ENCODE measurements around the gene LIG3.
A peak's percentile ranks its signal among the peaks of the same experiment; 100 is the strongest.
"Not testable (repeated sequence)": the region's sequence is repeated elsewhere in the genome, so short reads cannot be mapped to it uniquely, and the experiment has no call there.

LIG3 gene

DNA sequence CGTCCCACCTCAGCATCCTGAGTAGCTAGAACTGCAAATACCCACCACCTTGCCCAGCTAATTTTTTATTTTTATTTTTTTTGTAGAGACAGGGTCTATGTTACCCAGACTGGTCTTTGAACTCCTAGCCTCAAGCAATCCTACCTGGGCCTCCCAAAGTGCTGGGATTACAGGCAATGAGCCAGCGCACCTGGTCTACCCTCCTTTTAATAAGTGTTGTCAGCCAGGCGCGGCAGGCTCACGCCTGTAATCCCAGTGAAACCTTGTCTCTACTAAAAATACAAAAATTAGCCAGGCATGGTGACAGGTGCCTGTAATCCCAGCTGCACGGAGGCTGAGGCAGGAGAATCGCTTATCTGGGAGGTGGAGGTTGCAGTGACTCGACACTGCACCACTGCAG lies 63.9 kb downstream of the LIG3 start:
- no peak for DNase-seq

DNA sequence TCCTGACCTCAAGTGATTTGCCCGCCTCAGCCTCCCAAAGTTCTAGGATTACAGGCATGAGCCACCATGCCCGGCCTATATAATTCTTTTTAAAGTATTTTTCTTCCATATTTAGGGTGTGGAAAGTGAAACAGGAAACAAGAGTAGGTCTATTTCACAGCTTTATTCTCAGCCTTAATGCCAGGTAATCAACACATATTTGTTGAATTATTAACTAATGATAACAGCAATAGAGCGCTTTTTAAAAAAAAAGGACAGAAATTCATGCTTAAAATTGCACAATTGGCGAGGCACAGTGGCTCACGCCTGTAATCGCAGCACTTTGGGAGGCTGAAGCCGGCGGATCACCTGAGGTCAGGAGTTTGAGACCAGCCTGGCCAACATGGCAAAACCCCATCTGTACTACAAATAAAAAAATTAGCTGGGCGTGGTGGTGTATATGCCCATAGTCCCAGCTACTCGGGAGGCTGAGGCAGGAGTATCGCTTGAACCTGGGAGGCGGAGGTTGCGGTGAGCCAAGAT lies 65.2 kb downstream of the LIG3 start:
- DNase-seq, result not testable (repeated sequence)

DNA sequence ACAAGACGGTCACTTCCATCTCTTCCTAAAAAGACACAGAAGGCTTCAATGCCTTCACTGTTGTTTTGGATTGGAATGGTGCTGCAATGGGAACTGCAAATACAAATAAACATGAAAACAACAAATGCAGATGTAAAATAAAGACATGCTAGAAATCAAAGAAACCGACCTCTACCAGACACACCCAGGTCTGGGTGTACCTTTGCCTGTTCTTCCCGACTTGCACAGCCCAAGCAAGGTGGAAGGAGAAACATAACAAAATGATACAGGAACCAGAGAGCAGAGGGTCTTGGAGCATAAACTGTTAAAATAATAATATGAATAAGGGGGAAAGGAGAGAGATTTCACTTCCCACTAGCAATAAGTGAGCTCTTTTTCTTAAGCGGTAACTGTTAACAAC lies 65.9 kb downstream of the LIG3 start:
- DNase-seq, result no peak

DNA sequence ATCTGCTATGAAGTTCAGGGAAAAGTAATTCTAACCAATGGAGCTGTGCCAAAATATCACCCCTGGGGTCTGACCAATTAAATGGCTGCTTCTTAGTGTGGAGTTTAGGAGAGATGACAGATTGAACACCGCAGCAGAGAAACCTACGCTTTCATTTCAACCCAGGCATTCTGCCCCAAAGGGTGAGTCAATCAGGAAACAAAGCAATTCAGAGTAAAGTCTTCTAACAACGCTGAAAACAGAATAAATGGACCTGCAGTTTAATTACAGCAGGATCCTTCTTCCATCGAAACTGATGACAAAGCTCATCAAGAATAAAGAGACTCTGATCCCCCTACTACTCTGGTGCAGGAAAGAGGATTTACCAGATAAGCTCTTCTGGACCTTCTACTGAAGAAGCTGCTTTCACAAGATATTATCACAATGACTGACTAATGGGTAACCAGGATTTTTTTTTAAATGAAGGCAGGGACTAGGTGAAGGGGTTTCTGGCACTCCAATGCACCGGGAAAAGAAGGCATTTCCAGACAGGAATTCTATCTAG lies 66.5 kb downstream of the LIG3 start:
- DNase-seq, result peak in 4 of 5 experiments; percentile 26 to 92 (median 51)

DNA sequence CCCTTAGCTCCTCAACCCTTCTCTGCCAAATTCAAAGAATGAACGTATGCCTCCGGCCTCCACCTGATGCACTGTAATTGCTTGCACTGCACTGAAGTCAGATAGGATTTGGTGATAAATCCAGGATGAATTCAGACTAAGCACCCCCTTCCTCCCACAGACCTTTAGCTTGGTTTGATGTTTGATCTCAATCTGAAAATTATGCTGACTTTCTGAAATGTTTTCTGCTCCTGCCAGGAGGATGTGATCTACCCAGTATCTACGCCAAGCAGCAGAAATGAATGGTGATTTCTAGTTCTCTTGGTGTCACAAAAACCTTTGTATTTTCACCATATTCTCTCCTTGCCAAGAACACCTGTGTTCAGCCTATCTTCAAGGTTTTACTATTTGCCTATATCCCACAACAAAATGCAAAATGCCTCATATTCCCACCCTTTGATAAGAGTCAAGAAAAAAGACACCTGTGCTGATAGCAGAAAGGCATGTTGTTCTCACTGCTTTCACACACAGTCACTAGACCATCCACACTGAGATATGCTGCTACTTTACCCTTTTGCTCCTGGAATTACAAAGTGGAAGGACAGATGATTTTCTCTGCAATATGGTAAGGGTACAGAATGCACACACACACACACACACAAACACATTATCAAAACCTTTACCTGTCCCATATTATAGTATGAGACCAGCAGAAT lies 68.5 kb downstream of the LIG3 start:
- DNase-seq, result peak in 1 of 5 experiments; percentile 62

DNA sequence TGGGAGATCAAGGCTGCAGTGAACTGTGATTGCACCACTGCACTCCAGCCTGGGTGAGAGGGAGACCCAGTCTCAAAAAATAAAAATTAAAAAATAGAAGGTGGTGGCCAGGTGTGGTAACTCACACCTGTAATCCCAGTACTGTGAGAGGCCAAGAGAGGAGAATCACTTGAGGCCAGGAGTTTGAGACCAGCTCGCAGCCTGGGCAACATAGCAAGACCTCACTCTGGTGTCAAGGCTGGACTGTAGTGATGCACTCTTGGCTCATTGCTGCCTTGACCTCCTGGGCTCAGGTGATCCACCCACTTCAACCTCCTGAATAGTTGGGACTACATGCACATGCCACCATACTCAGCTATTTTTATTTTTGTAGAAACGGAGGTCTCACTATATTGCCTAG lies 69.9 kb downstream of the LIG3 start:
- DNase-seq, result no peak

DNA sequence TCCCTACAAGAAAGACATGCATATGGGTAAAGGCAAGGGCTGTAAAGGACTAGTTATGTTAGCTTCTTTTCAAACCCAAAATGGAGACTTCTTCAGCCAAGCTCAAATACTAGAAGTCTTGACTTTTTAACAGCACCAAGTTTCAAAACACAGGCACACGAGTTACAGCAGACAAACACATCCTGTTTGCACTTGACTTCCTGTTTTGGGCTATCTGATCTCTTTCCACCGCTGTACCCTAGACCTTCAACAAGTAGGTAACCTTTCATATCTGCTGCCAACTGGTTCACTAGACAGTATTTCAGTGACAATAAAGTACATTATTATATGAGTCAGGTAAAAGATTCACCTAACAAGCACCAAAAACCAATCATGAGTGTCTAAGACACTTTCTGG lies 70.9 kb downstream of the LIG3 start:
- DNase-seq, result peak in 3 of 5 experiments; percentile 14 to 96 (median 69)

DNA sequence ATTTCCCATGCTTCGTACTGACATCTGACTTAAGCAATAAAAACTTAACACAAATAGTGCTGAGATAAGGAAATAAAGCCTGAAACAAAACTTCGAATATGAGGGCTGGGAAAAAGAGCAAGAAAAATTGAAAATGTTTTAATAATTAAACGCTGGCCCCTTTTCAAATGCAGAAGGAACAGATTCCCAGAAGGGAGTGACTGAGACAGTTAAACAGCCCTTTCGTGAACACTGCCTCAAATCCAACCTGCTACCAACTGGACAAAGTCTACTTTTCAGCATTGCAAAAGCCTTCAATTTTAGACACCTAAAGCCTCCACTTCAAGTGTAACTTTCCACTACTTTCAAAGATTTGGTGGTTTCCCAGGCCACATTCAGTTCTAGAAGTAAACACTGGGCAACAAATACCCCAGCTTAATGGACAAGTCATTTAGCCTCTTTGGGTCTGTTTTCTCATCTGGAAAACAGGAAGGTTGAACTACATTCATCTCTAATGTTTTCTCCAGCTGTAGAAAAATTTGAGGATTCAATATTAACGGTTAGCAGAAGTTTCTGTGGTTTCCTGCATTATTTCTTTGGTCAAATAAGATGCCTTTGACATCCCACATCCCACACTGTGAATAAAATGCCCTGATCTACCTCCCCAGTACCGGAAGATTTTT lies 71.4 kb downstream of the LIG3 start:
- DNase-seq, result peak in 2 of 5 experiments; percentile 12 to 61

DNA sequence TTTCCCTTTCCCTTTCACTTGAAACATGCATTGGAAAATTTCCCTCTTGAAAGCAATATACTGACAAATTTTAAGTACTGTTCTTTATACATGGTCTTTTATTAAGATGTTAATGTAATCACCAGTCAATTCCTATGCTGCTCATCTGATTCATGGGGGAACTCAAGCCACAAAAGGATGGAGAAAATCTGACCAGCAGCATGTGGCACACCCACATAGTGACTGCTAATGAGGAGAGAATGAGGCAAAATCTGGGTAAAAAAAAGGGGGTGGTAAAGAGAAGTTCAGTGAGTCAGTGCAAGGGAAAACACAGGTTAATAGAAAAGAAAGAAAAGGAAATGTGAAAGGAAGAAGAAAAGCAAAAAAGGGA lies 71.9 kb downstream of the LIG3 start:
- DNase-seq, result no peak

DNA sequence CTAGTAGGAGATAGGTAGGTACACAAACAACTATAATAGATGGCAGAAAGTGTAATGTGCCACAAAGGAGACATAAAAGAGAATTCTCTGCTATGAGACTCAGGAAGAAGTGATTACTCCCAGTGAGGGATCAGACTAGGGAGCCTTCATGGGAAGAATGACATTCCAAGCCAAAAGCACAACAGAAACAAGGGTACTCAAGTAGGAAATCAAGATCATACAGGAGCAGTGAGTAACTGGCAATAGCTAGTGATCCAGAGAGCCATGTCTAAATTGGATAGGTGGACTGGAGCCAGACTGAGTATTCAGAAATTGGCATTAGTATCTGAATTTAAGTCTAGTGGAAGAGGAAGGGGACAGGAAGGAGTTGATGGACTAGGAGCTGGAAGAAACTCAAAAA lies 72.5 kb downstream of the LIG3 start:
- DNase-seq, result no peak

DNA sequence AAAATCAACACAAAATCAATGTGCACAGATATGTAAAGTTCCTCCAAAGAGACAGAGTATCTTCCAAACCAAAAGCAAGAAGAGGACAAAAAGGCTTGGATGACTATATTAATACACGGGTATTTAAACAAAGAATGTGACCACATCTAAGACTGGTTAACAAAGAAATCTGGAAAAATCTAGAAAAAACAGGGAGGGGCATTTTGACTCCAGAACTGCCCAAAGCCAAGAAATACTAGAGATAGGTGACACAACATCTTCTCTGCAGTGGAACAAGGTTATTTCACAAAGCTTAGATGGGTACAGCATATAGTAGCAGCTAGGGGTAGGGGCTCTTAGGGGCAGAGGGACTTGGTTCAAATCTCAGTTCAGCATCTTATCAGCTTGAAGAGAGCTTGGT lies 72.9 kb downstream of the LIG3 start:
- DNase-seq, result no peak

DNA sequence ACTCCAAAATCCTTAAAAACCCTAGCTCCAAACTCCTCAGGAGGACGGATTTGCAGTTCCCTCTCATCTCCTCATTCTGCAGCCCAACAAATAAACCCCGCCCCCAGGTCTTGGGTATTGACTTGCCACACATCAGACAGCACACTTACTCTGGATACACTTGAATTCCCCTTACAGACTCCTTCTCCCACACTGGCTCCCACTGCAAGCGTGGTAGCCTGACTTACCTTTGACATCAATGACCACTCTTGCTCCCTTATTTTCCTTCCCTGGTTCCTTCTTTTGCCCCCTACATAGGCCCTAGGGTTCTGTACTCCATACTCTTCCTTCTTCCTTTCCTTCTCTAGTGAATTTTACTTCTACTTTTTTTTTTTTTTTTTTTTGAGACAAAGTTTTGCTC lies 75.7 kb downstream of the LIG3 start:
- no peak for DNase-seq

DNA sequence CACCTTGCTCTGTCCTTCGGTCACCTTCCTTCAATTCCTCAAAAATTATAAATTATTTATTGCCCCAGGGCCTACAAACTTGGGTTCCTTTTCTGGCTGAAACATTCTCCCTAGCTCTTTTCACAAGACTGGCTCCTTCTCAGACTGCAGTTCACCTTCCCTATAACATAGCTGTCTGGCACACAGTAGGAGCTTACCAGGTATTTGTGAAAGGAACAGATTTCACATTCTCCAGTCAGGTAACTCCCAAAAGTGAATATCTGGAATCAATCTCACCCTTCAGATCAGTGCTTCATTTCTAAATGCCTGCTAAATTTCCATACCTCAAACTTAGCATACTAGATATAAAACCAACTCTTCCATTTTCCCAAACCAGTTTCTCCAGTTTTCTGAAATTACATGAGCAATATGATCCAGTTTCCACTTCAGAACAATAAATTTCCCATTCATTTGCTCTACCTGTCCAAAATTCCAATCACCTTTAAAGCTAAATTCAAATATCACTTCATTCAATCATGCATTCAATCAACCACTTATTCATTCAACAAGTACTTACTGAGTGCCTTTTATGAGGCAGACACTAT lies 77.1 kb downstream of the LIG3 start:
- DNase-seq, result no peak

Data from T-helper 2 cell (primary cell).